RPMI8226 (cell line): ENCODE data around the gene ZNF516.

Experiments used
- DNase-seq: peaks from one replicate; pipeline ENCODE4 v3.0.0-alpha.2; 2015

ZNF516 gene

DNA sequence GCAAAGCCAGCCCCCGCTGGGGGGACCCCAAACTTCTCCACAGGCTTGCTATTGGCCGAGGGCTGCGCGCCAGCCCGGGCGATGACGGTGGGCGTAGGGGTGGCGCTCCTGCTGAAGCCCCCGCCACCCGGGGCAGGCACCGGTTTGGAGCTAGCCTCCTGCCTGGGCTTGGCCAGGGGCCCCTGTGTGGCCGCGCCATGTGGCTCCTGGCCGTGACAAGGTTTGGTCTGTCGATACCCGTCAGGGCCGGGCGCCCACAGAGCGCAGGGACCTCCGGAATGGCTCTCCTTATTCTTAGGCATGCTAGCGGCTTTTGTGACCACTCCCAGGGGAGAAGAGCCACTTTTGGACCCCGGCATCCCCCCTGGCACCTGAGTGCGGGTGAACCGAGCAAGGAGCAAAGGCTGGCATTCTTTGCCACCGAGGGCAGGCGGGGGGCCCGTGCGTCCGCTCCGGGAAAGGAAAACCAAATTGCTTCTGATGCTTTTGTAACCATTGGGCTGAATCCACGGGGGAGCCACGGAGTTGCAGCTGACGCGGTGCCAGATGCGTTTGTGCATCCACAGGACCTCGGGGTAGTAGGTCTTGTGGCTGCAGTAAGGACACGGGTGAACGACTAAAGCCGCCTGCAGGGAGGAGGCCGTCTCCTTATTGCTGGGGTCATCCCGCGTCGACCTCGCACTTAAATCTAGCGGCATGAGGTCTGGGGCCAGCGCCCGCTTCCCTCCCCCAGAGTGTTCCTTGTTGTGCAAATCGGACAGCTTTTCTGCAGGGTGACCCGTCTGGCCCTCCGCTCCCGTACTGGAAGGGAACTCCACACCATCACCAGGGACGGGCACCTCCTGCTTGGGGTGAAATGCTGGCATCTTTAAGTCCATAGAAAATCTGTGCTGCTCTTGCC lies 115.6 kb downstream of the ZNF516 start:
- no peak for DNase-seq

DNA sequence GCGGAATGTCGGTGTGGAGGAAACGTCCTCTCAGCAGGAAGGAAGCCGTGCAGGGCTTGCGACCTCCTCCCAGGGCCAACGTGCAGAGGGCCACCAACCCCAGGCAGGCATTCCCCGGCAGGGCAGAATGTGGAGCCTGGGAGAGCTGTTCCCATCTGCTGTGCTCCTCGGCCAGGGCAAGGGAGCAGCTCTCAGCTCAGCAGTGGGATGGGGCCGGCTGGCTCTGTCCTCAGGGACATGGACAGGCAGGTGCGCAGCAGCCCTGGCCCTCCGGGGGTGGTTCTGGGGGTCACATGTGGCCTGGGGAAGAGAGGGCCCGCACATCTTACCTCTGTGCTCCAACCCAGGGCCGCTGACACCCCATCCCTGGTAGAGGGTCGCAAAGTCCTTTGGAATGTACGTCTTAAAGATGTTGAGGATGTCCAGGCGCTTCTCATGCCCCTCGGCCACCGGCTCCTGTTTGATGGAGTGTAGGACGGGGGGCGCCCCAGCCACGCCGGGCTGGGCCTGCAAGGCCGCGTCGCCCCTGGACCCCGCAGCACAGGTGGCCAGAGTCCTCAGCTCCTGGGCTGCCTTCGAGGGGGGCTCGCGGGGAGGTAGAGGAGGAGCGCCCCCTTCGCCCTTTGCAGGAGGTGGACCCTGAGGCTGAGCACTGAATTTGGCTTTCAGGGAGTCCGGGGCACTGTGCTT lies 116.4 kb downstream of the ZNF516 start:
- no peak for DNase-seq

DNA sequence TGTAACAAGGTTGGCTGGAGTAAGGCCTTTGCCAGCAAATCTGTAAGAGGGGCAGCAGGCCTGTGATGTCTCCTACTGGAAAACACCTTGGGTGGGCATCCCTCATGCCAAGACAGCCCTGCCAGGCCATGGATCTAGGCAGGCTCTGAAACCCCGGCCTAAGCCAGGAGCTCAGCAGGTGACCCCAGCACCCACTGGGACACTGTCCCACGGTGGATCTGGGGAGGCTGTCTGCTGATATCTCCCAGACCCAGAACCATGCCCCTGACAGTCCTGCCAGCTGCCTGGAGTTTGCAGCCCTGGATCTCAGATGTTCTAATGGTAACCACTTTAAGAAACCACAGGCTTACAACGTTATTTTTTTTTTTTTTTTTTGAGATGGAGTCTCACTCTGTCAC lies 117.7 kb downstream of the ZNF516 start:
- DNase-seq, result no peak

GRCh38 chr18:76376668-76377358 lies 118.2 kb downstream of the ZNF516 start:
- DNase-seq, result no peak

DNA sequence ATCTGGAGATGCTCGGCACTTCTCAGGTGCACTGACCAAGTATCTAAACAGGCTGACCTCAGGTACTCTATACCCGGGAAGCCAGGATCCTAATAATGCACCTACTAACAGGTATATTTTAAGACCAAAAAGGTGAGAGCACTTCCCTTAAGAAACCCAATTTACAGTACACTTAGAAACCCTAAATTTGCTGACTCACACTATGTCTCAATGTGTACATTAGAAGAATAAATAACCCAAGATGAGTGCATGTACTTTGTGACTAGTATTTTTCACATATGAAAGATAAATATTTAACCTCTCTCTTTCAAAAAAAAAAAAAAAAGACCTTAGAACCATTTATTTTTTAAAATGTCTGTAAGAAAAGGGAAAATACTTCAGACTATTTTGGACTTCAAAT lies 118.8 kb downstream of the ZNF516 start:
- DNase-seq, result peak; percentile 16

- DNase-seq, result no peak
Observed at GRCh38 chr18:76374330-76375281, 120.4 kb downstream of the ZNF516 start.

DNA sequence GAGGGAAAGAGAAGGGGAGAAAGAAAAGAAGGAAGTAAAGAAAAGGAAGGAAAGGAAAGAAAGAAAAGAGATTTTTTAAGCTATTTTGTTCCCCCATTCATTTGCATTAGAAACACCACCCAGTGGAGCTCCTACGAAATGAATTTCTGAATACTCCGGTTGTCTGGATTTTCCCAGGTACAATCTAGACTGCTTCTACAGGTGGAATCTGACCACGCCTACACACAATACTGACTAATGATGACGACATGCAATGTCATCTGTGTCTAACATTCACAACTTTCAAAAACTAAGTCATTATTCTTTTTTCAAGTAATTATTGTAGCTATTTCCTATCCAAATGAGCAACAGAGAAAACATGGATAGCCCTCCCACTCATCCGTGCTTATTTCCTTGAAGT lies 121.7 kb downstream of the ZNF516 start:
- DNase-seq, result no peak

- DNase-seq, result no peak
Observed at GRCh38 chr18:76371301-76372203, 123.5 kb downstream of the ZNF516 start.

- no peak for DNase-seq
Observed at GRCh38 chr18:76370686-76371085, 124.4 kb downstream of the ZNF516 start.

GRCh38 chr18:76370201-76370600 lies 124.8 kb downstream of the ZNF516 start:
- DNase-seq, result no peak

DNA sequence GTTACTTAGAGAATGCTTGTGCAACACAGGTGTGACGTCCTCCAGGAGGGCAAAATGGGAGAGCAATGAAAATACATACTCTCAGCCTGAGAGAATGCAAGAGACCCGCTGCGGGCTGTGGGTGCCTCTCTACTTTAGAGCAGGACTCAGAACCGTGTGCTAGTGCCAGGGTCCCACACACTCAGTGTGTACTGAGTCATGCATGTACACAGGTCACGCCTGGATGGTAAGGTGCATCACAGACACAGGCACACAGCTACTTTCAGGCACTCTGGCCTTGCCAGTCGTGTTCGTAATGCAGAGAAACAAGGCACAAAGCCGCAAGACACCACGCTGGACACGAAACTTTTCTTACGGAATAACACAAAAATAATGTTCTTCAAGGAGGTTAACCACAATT lies 125.3 kb downstream of the ZNF516 start:
- DNase-seq, result no peak

GRCh38 chr18:76368976-76369375 lies 126.1 kb downstream of the ZNF516 start:
- no peak for DNase-seq

DNA sequence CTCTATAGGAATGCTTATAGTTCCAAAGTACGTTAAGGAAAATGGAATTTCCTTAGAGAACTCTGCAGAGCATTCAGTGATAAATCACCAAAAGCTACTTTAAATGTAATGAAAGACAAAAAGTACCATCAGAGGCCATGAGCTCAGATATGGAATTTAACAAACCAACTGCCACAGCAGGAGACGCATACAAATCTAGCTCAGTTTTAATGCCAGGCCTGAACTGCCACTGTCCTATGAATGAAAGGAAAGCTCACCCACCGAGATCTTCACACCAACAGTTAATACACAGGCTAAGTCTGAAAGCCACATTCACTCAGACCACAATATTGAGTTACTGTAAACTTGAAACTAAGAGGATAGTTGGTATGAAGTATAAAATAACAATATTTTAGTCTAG lies 126.8 kb downstream of the ZNF516 start:
- DNase-seq, result no peak

- no peak for DNase-seq
Observed at GRCh38 chr18:76367168-76368125, 127.6 kb downstream of the ZNF516 start.

DNA sequence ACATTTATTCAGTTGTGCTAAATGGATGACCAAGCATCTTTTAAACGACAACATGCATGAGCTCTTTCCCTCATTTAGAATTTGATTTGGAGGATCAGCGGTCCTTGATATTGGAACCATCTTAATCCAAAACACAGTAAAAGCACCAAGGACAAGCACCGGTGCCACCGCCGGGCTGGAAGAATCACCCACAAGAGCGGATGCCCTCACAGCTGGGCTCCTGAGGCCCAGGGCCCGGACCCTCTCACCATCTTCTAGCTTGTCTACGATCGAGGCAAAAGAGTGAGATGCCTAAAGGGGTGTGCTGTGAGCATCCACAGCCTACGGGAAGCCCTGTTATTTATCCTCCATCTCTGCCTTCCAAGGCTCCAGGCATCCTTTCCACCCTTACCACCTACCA lies 129.5 kb downstream of the ZNF516 start:
- no peak for DNase-seq

DNA sequence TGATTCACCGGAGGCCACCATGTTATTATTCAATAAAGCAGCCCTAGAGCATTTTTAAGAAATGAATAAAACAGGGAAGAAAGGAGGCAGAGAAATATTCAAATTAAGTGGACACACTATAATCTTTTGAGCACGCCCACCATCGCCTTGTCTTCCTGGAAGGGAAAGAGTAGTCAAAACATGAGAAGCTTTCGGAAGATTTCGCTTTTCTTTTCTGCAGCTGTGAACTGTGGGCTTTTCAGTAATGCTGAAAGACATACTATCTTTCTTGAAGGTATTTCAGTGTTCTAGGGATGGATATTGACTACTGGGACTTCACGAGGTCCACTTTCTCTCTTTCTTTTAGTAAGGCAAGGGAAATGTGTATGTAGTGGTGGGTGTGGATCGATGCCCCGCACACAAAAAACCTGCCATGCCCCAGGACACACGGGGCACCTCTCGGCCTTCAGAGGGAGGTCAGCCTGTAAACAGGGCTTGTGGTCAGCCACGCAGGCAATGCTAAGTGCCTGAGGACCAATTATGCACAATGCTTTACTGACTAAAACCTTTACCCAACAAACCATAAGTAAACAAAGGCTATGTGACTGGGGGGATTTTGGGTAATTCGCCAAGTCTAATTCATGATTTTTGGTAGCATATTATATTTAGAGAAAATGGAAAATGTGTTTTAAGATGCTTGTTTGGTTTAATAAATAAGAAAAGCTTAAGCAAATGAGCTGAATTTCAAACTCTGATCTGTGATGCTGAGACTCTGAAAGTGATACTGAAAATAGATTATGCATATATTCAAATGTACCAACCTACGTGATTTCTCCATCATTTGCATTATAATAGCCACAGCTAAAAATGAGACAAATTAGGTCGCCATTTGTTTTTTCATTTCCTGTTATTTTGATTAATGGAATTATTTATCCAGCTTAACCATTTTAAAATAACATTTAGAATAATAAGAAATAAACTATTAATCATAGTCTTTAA lies 130.5 kb downstream of the ZNF516 start:
- no peak for DNase-seq

GRCh38 chr18:76363436-76364120 lies 131.5 kb downstream of the ZNF516 start:
- no peak for DNase-seq

DNA sequence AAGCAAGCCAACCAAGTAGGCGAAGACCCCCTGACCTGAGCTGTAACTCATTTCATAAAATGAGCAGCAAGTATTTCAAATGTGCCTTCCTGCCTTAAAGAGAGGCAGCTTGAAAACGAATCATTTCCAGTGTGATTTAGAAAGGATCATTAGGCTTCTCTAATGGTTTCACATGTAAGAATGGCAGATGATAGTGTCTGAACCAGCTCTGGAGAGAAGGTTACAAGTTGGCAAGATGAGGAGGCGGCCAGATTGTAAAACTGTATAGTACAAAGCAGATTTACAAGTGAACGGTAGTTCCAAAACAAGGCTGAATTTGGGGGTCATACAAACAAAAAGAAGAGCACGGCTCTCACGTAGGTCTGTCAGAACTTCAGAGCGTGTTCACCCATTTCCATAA lies 132.4 kb downstream of the ZNF516 start:
- DNase-seq, result no peak
